ENCODE measurements around the gene OAS3. TPM values are rescaled to one million over a fixed set of nuclear protein-coding genes. Genes with fewer than 3 reads are reported as not detected.
"Not testable (repeated sequence)": the region's sequence is repeated elsewhere in the genome, so short reads cannot be mapped to it uniquely, and the experiment has no call there.

OAS3 gene
- total RNA-seq, 2 donors from 2014 or later: 21.8 to 76.6 TPM

GRCh38 chr12:112985642-112986290 is 47.5 kb downstream of the OAS3 start:
- Mint-ChIP-seq H3K36me3 (peaks cover 58 to 100% of the 10 kb centered on the region in 2 donors), H3K27ac (no peak overlapping the region), H3K9me3 (peaks cover 18 to 55% of the 10 kb centered on the region in 2 donors)
- no peak for ATAC-seq
- DNase-seq (ENCODE audit: low spot score in 2 of 2): no peak

- H3K36me3 Mint-ChIP-seq: peaks cover 54 to 100% of the 10 kb centered on the region in 2 donors
- H3K9me3 Mint-ChIP-seq: peaks cover 18 to 51% of the 10 kb centered on the region in 2 donors
- no peak for ATAC-seq
- no peak overlapping the region for H3K27ac Mint-ChIP-seq
- DNase-seq (ENCODE audit: low spot score in 2 of 2): no peak
Measured at GRCh38 chr12:112986291-112986800, 48.1 kb downstream of the OAS3 start.

GRCh38 chr12:112987561-112987960 is 49.3 kb downstream of the OAS3 start:
- H3K27ac Mint-ChIP-seq: peak overlapping the region; percentile 88 to 90
- DNase-seq (ENCODE audit: low spot score in 2 of 2): no peak
- peaks cover 18 to 47% of the 10 kb centered on the region in 2 donors for H3K9me3 Mint-ChIP-seq
- ATAC-seq: no peak
- H3K36me3 Mint-ChIP-seq: peaks cover 42 to 100% of the 10 kb centered on the region in 2 donors

GRCh38 chr12:112988224-112988623 is 50.0 kb downstream of the OAS3 start:
- DNase-seq (ENCODE audit: low spot score in 2 of 2) (no peak), ATAC-seq (peak; percentile 69 to 72)
- Mint-ChIP-seq H3K36me3 (peaks cover 40 to 97% of the 10 kb centered on the region in 2 donors), H3K27ac (peak overlapping the region; percentile 88 to 90), H3K9me3 (peaks cover 18 to 42% of the 10 kb centered on the region in 2 donors)

GRCh38 chr12:112988823-112989385 is 50.6 kb downstream of the OAS3 start:
- not testable (repeated sequence) for DNase-seq (ENCODE audit: low spot score in 2 of 2)
- peaks cover 40 to 96% of the 10 kb centered on the region in 2 donors for H3K36me3 Mint-ChIP-seq
- H3K9me3 Mint-ChIP-seq: peaks cover 18 to 37% of the 10 kb centered on the region in 2 donors

GRCh38 chr12:112989806-112990205 is 51.5 kb downstream of the OAS3 start:
- Mint-ChIP-seq H3K36me3 (peaks cover 33 to 92% of the 10 kb centered on the region in 2 donors), H3K9me3 (peaks cover 12 to 29% of the 10 kb centered on the region in 2 donors), H3K27ac (peak overlapping the region; percentile 45 to 90)
- no peak for ATAC-seq
- DNase-seq (ENCODE audit: low spot score in 2 of 2): no peak

More at GRCh38 chr12:112988823-112989385, 50.6 kb downstream of the OAS3 start:
- H3K27ac Mint-ChIP-seq: peak overlapping the region; percentile 74 to 90
- peak in 1 of 2 donors; percentile 50 for ATAC-seq

- Mint-ChIP-seq H3K27ac (no peak overlapping the region), H3K9me3 (peaks cover 12 to 15% of the 10 kb centered on the region in 2 donors), H3K36me3 (peaks cover 25 to 92% of the 10 kb centered on the region in 2 donors)
- DNase-seq (ENCODE audit: low spot score in 2 of 2): peak; percentile 59 to 71
- peak; percentile 64 to 70 for ATAC-seq
Measured at GRCh38 chr12:112992541-112993398, 54.5 kb downstream of the OAS3 start.

GRCh38 chr12:112995008-112995407 is 56.7 kb downstream of the OAS3 start:
- Mint-ChIP-seq H3K27ac (peak overlapping the region; percentile 3 to 67), H3K36me3 (peaks cover 20 to 82% of the 10 kb centered on the region in 2 donors), H3K9me3 (peaks cover 0 to 8% of the 10 kb centered on the region in 2 donors)
- no peak for ATAC-seq
- no peak for DNase-seq (ENCODE audit: low spot score in 2 of 2)

- peaks cover 27 to 67% of the 10 kb centered on the region in 2 donors for H3K36me3 Mint-ChIP-seq
- H3K27ac Mint-ChIP-seq: no peak overlapping the region
- ATAC-seq (no peak), DNase-seq (ENCODE audit: low spot score in 2 of 2) (no peak)
- peaks cover 0 to 7% of the 10 kb centered on the region in 2 donors for H3K9me3 Mint-ChIP-seq
Measured at GRCh38 chr12:112996501-112996900, 58.2 kb downstream of the OAS3 start.

GRCh38 chr12:112997506-112997905 is 59.2 kb downstream of the OAS3 start:
- H3K9me3 Mint-ChIP-seq: no peaks in the 10 kb centered on the region
- peaks cover 27 to 57% of the 10 kb centered on the region in 2 donors for H3K36me3 Mint-ChIP-seq
- DNase-seq (ENCODE audit: low spot score in 2 of 2): no peak
- ATAC-seq: no peak
- peak overlapping the region in 1 of 2 donors; percentile 31 for H3K27ac Mint-ChIP-seq

- Mint-ChIP-seq H3K36me3 (peaks cover 36 to 50% of the 10 kb centered on the region in 2 donors), H3K9me3 (no peaks in the 10 kb centered on the region), H3K27ac (no peak overlapping the region)
- DNase-seq (ENCODE audit: low spot score in 2 of 2) (no peak), ATAC-seq (no peak)
Measured at GRCh38 chr12:112998987-112999767, 60.9 kb downstream of the OAS3 start.

- ATAC-seq (no peak), DNase-seq (ENCODE audit: low spot score in 2 of 2) (no peak)
- no peak overlapping the region for H3K27ac Mint-ChIP-seq
- H3K36me3 Mint-ChIP-seq: peaks cover 36 to 48% of the 10 kb centered on the region in 2 donors
- no peaks in the 10 kb centered on the region for H3K9me3 Mint-ChIP-seq
Measured at GRCh38 chr12:113000433-113000832, 62.2 kb downstream of the OAS3 start.

- Mint-ChIP-seq H3K9me3 (no peaks in the 10 kb centered on the region), H3K27ac (peak overlapping the region in 1 of 2 donors; percentile 26), H3K36me3 (peaks cover 40 to 42% of the 10 kb centered on the region in 2 donors)
- ATAC-seq: no peak
- no peak for DNase-seq (ENCODE audit: low spot score in 2 of 2)
Measured at GRCh38 chr12:113002155-113002554, 63.9 kb downstream of the OAS3 start.

GRCh38 chr12:113002676-113003075 is 64.4 kb downstream of the OAS3 start:
- H3K36me3 Mint-ChIP-seq: peaks cover 39% of the 10 kb centered on the region in 2 donors

GRCh38 chr12:113003636-113004035 is 65.4 kb downstream of the OAS3 start:
- peak overlapping the region; percentile 26 to 57 for H3K27ac Mint-ChIP-seq
- peaks cover 37 to 39% of the 10 kb centered on the region in 2 donors for H3K36me3 Mint-ChIP-seq
- ATAC-seq (no peak), DNase-seq (ENCODE audit: low spot score in 2 of 2) (no peak)
- H3K9me3 Mint-ChIP-seq: no peaks in the 10 kb centered on the region

More at GRCh38 chr12:113002676-113003075, 64.4 kb downstream of the OAS3 start:
- ATAC-seq: no peak
- DNase-seq (ENCODE audit: low spot score in 2 of 2): no peak
- H3K9me3 Mint-ChIP-seq: no peaks in the 10 kb centered on the region
- peak overlapping the region in 1 of 2 donors; percentile 26 for H3K27ac Mint-ChIP-seq

GRCh38 chr12:113005762-113006161 is 67.5 kb downstream of the OAS3 start:
- peaks cover 47 to 54% of the 10 kb centered on the region in 2 donors for H3K36me3 Mint-ChIP-seq
- H3K9me3 Mint-ChIP-seq: peaks cover 4% of the 10 kb centered on the region in 2 donors
- ATAC-seq: no peak

More at GRCh38 chr12:113005762-113006161, 67.5 kb downstream of the OAS3 start:
- H3K27ac Mint-ChIP-seq: no peak overlapping the region
- no peak for DNase-seq (ENCODE audit: low spot score in 2 of 2)

Data from activated naive CD4-positive, alpha-beta T cell treated with anti-CD3 and anti-CD28 coated beads, Interleukin-2, amount 50 U/mL, for 72 hours (primary cell).